Naive thymus-derived CD4-positive, alpha-beta T cell (primary cell): ENCODE results near the gene C1orf174. TPM values are rescaled to one million over a fixed set of nuclear protein-coding genes. Genes with fewer than 3 reads are reported as not detected.

ENCODE experiments used
- ATAC-seq: fragments of 150-1000 bp; cut with Tn5 transposase; 2 replicates; pipeline ENCODE4 v1.10.0; 2021; ENCODE audit warnings: mild to moderate bottlenecking, moderate library complexity
- CTCF ChIA-PET: fragments of 350-600 bp; sonication (Branson Sonifier 250); formaldehyde crosslinking; loops from one replicate; lab custom pipeline; 2021; ENCODE audit warnings: antibody characterized with exemption; lab: Charles Lee
- POLR2A ChIA-PET: fragments of 350-600 bp; sonication (Branson Sonifier 250); formaldehyde crosslinking; loops from one replicate; lab custom pipeline; 2021; ENCODE audit warnings: antibody characterized with exemption, inconsistent platforms; lab: Charles Lee
- DNase-seq, 9 donors: peaks; one replicate each; pipeline versions ENCODE4 v3.0.0 to v3.0.0-alpha.2; 2020 to 2022; ENCODE audit warnings: mixed read lengths in 1 of 9
- H3K27ac ChIP-seq: one replicate; pipeline ENCODE4 v1.7.0; 2013; ENCODE audit warnings: mild to moderate bottlenecking, low read depth, low read length, moderate library complexity
- H3K27me3 ChIP-seq, 2 donors: one replicate each; pipeline ENCODE4 v1.7.0; 2013; ENCODE audit warnings: low read length in 2 of 2, mild to moderate bottlenecking in 2 of 2, moderate library complexity in 2 of 2; ENCODE audit not compliant: control insufficient read depth in 2 of 2, insufficient read depth in 2 of 2
- H3K36me3 ChIP-seq, 3 experiments: 1 replicate in 2 of 3; 2 replicates in 1 of 3; pipeline ENCODE4 v1.7.0; 2013; ENCODE audit warnings: low read length in 3 of 3, mild to moderate bottlenecking in 3 of 3, moderate library complexity in 1 of 3; ENCODE audit not compliant: insufficient read depth in 3 of 3, control insufficient read depth in 2 of 3
- H3K4me1 ChIP-seq, 2 donors: one replicate each; pipeline ENCODE4 v1.7.0; 2013; ENCODE audit warnings: low read length in 2 of 2, mild to moderate bottlenecking in 2 of 2, moderate library complexity in 1 of 2; ENCODE audit not compliant: control insufficient read depth in 2 of 2, insufficient read depth in 2 of 2
- H3K4me3 ChIP-seq: 2 replicates; pipeline ENCODE4 v1.7.0; 2013; ENCODE audit warnings: mild to moderate bottlenecking, low read length
- H3K9me3 ChIP-seq, 3 experiments: 1 replicate in 2 of 3; 2 replicates in 1 of 3; pipeline ENCODE4 v1.7.0; 2013; ENCODE audit warnings: low read length in 3 of 3; ENCODE audit not compliant: control insufficient read depth in 2 of 3
- H3K27ac Mint-ChIP-seq, 9 donors: one replicate each; pipeline ENCODE4 v1.8.0; 2020 to 2022; ENCODE audit warnings: mixed read lengths in 9 of 9, mild to moderate bottlenecking in 8 of 9, moderate library complexity in 5 of 9, inconsistent platforms in 2 of 9
- H3K27me3 Mint-ChIP-seq, 5 donors: one replicate each; pipeline ENCODE4 v1.8.0; 2021 to 2022; ENCODE audit warnings: mixed read lengths in 5 of 5, mild to moderate bottlenecking in 1 of 5
- H3K36me3 Mint-ChIP-seq, 5 donors: one replicate each; pipeline ENCODE4 v1.8.0; 2020 to 2022; ENCODE audit warnings: mixed read lengths in 5 of 5, mild to moderate bottlenecking in 3 of 5, inconsistent platforms in 1 of 5
- H3K4me1 Mint-ChIP-seq, 7 donors: one replicate each; pipeline ENCODE4 v1.8.0; 2020 to 2022; ENCODE audit warnings: mixed read lengths in 7 of 7, mild to moderate bottlenecking in 3 of 7, inconsistent platforms in 1 of 7
- H3K4me3 Mint-ChIP-seq, 10 donors: one replicate each; pipeline ENCODE4 v1.8.0; 2020 to 2022; ENCODE audit warnings: mild to moderate bottlenecking in 10 of 10, mixed read lengths in 10 of 10, moderate library complexity in 6 of 10, inconsistent platforms in 2 of 10
- H3K9me3 Mint-ChIP-seq, 11 donors: one replicate each; pipeline ENCODE4 v1.8.0; 2020 to 2022; ENCODE audit warnings: mixed read lengths in 11 of 11, mild to moderate bottlenecking in 4 of 11, inconsistent platforms in 1 of 11, moderate library complexity in 1 of 11
- intact Hi-C, 2 donors: fragments of 100-400 bp; cut with micrococcal nuclease; formaldehyde crosslinking; loops; one replicate each; pipeline ENCODE4 v1.15.1; 2023
- polyA plus RNA-seq, 2 donors: library from polyadenylated mRNA; unstranded; fragments of 300-500 nt; fragmentation: Illumina TruSeq; gene quantifications; one replicate each; pipeline ENCODE4 v1.2.3, GENCODE V29; 2021
- total RNA-seq, 6 experiments: library from RNA in 5 of 6; stranded (reverse) in 5 of 6; gene quantifications; 1 replicate in 5 of 6; 2 replicates in 1 of 6; pipeline ENCODE4 v1.2.3 and lab custom pipeline; 2021 to 2026

Gene C1orf174
- total and polyA plus RNA-seq, 7 experiments from 2014 or later, result 17.0 to 34.7 (median 27.1) TPM

DNA sequence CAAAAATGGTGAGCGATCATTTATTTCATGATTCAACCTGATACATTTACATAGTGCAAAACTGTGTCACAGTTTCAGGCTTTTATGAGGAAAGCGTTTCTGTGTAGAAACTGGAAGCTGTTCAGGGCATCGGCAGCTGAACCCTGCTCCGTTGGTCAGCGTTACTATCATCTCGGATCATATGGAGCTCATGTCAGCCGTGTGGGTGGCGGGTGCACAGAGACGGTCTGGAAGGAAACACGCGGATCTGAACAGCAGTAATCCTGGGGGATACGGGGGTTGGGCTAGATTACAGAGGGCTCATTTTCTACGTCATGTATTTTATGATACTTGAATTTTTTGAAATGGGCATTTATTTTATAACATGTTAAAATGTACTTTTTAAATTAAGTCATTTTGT is 15.1 kb downstream of the C1orf174 start:
- peaks cover 0 to 6% (median 0%) of the 10 kb centered on the region in 7 donors for H3K4me1 Mint-ChIP-seq
- no peak overlapping the region for H3K4me3 Mint-ChIP-seq
- peaks cover 0 to 70% (median 10%) of the 10 kb centered on the region in 3 experiments for H3K36me3 ChIP-seq
- intact Hi-C loops, result no loop called here
- ATAC-seq (no peak), DNase-seq (no peak)
- H3K27ac Mint-ChIP-seq, result peak overlapping the region in 1 of 9 donors; percentile 17
- H3K27me3 ChIP-seq, result no peaks in the 10 kb centered on the region
- peaks cover 12 to 45% (median 19%) of the 10 kb centered on the region in 5 donors for H3K36me3 Mint-ChIP-seq
- H3K27ac ChIP-seq, result no peak overlapping the region
- no peaks in the 10 kb centered on the region for H3K9me3 ChIP-seq
- ChIA-PET CTCF (interaction anchor here (0.6 to 0.7 kb wide), 2 partner anchors 21 to 130 kb away, joined by 3 read pairs; no protein-coding TSS in a partner anchor), POLR2A (no interaction called here)
- no peaks in the 10 kb centered on the region for H3K27me3 Mint-ChIP-seq
- no peak overlapping the region for H3K4me3 ChIP-seq
- H3K9me3 Mint-ChIP-seq, result peaks cover 0 to under 1% (median 0%) of the 10 kb centered on the region in 11 donors
- H3K4me1 ChIP-seq, result peaks cover 0 to 11% of the 10 kb centered on the region in 2 donors

- Mint-ChIP-seq H3K27me3 (no peaks in the 10 kb centered on the region), H3K4me3 (no peak overlapping the region), H3K27ac (peak overlapping the region in 4 of 9 donors; percentile 42 to 76 (median 64)), H3K9me3 (peaks cover 0 to 11% (median 0%) of the 10 kb centered on the region in 11 donors), H3K36me3 (peaks cover 22 to 52% (median 31%) of the 10 kb centered on the region in 5 donors), H3K4me1 (peaks cover 0 to 6% (median 0%) of the 10 kb centered on the region in 7 donors)
- ChIA-PET POLR2A (no interaction called here), CTCF (no interaction called here)
- Histone ChIP-seq H3K27me3 (no peaks in the 10 kb centered on the region), H3K36me3 (peaks cover 6 to 71% (median 14%) of the 10 kb centered on the region in 3 experiments), H3K27ac (no peak overlapping the region), H3K4me3 (no peak overlapping the region), H3K4me1 (peaks cover 0 to 3% of the 10 kb centered on the region in 2 donors), H3K9me3 (peaks cover 0 to 5% (median 0%) of the 10 kb centered on the region in 3 experiments)
- intact Hi-C loops, result no loop called here
- DNase-seq (no peak), ATAC-seq (peak; percentile 72)
These were observed 16.7 kb downstream of the C1orf174 start for GRCh38 chr1:3883194-3883925.

- peaks cover 18 to 52% (median 37%) of the 10 kb centered on the region in 5 donors for H3K36me3 Mint-ChIP-seq
- Histone ChIP-seq H3K36me3 (peaks cover 6 to 71% (median 6%) of the 10 kb centered on the region in 3 experiments), H3K9me3 (peaks cover 0 to 5% (median 0%) of the 10 kb centered on the region in 3 experiments), H3K4me1 (peaks cover 0 to 3% of the 10 kb centered on the region in 2 donors), H3K27me3 (no peaks in the 10 kb centered on the region), H3K27ac (no peak overlapping the region), H3K4me3 (no peak overlapping the region)
- ATAC-seq, result peak; percentile 38
- ChIA-PET POLR2A (no interaction called here), CTCF (no interaction called here)
- H3K27me3 Mint-ChIP-seq, result no peaks in the 10 kb centered on the region
- peaks cover 0 to 13% (median 0%) of the 10 kb centered on the region in 11 donors for H3K9me3 Mint-ChIP-seq
- no peak for DNase-seq
- peaks cover 0 to 6% (median 0%) of the 10 kb centered on the region in 7 donors for H3K4me1 Mint-ChIP-seq
- H3K27ac Mint-ChIP-seq, result peak overlapping the region in 4 of 9 donors; percentile 28 to 85 (median 63)
- intact Hi-C loops, result no loop called here
- H3K4me3 Mint-ChIP-seq, result peak overlapping the region in 1 of 10 donors; percentile 6
These were observed 18.9 kb downstream of the C1orf174 start for GRCh38 chr1:3881193-3881480.

DNA sequence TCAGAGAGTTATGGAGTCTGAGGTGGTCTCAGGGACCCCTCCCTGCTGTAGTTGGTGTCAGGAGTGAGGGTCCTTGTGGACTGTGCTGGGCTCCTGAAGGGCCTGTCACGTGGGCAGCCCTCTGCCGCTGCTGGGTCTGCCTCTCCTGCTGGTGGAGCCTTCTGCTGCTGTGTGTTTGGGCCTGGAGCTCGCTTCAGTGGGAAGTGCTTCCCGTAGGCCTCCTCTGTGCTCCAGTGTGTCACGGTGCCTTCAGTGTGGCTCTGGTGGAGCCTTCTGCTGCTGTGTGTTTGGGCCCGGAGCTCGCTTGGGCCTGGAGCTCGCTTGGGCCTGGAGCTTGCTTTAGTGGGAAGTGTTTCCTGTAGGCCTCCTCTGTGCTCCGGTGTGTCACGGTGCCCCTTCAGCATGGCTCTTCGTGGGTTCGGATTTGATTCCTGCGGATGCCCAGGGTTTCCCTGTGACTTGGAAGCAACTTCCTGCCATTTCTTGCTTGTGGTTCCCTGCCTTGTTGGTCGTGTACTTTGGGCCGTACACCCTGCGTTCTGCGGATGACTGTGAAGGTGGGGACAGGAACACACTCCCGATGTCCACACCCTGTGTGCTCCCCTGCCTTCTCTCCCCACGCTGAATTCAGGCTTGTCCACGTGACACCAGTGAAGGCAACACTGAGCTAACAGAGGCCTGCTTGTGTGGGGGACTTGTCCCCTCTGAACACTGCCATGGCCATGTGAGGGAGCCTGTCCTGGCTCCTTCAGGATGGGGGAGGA is 19.5 kb downstream of the C1orf174 start:
- peak overlapping the region in 2 of 9 donors; percentile 28 to 75 for H3K27ac Mint-ChIP-seq
- POLR2A ChIA-PET, result no interaction called here
- H3K4me3 Mint-ChIP-seq, result peak overlapping the region in 1 of 10 donors; percentile 6
- no peaks in the 10 kb centered on the region for H3K27me3 Mint-ChIP-seq
- H3K36me3 Mint-ChIP-seq, result peaks cover 18 to 57% (median 41%) of the 10 kb centered on the region in 5 donors
- intact Hi-C loops, result no loop called here
- CTCF ChIA-PET, result no interaction called here
- Histone ChIP-seq H3K36me3 (peaks cover 6 to 69% (median 6%) of the 10 kb centered on the region in 3 experiments), H3K9me3 (peaks cover 0 to 5% (median 0%) of the 10 kb centered on the region in 3 experiments), H3K4me3 (no peak overlapping the region), H3K27ac (no peak overlapping the region), H3K27me3 (no peaks in the 10 kb centered on the region), H3K4me1 (peaks cover 0 to 3% of the 10 kb centered on the region in 2 donors)
- H3K9me3 Mint-ChIP-seq, result peaks cover 0 to 13% (median 0%) of the 10 kb centered on the region in 11 donors
- DNase-seq (no peak), ATAC-seq (no peak)
- H3K4me1 Mint-ChIP-seq, result peaks cover 0 to 6% (median 0%) of the 10 kb centered on the region in 7 donors

GRCh38 chr1:3879787-3880428 is 20.2 kb downstream of the C1orf174 start:
- no peak overlapping the region for H3K4me3 Mint-ChIP-seq
- no peaks in the 10 kb centered on the region for H3K27me3 Mint-ChIP-seq
- peaks cover 0 to 13% (median 0%) of the 10 kb centered on the region in 11 donors for H3K9me3 Mint-ChIP-seq
- intact Hi-C loops, result no loop called here
- CTCF ChIA-PET, result no interaction called here
- no peaks in the 10 kb centered on the region for H3K27me3 ChIP-seq
- no peak overlapping the region for H3K4me3 ChIP-seq
- POLR2A ChIA-PET, result no interaction called here
- peaks cover 6 to 71% (median 6%) of the 10 kb centered on the region in 3 experiments for H3K36me3 ChIP-seq
- no peak overlapping the region for H3K27ac Mint-ChIP-seq
- H3K9me3 ChIP-seq, result peaks cover 0 to 5% (median 0%) of the 10 kb centered on the region in 3 experiments
- ATAC-seq (no peak), DNase-seq (no peak)
- H3K36me3 Mint-ChIP-seq, result peaks cover 16 to 62% (median 45%) of the 10 kb centered on the region in 5 donors
- no peak overlapping the region for H3K27ac ChIP-seq
- peaks cover 0 to 3% of the 10 kb centered on the region in 2 donors for H3K4me1 ChIP-seq
- H3K4me1 Mint-ChIP-seq, result peaks cover 0 to 6% (median 0%) of the 10 kb centered on the region in 7 donors

DNA sequence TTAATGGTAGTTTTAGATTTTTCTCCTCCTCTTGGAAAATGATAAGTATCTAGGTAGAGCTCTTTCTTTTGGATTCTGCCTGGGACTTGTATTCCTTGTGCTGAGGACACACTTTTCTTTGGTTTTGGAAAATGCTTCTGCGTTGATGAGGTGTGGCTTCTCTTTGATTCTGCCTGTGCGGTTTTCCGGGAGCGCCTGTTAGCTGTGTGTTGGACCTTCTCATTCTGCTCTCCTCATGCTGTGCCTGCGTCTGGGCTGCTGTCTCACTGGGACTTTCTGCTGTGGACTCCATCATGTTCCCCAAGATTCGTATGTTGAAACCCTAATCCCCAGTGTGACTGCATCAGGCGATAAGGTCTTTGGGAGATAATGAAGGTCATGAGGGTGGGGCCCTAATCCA is 21.0 kb downstream of the C1orf174 start:
- Mint-ChIP-seq H3K4me3 (no peak overlapping the region), H3K27ac (no peak overlapping the region), H3K4me1 (peaks cover 0 to 6% (median 0%) of the 10 kb centered on the region in 7 donors), H3K9me3 (peaks cover 0 to 13% (median 0%) of the 10 kb centered on the region in 11 donors), H3K36me3 (peaks cover 10 to 54% (median 40%) of the 10 kb centered on the region in 5 donors), H3K27me3 (no peaks in the 10 kb centered on the region)
- Histone ChIP-seq H3K9me3 (peaks cover 0 to 5% (median 0%) of the 10 kb centered on the region in 3 experiments), H3K36me3 (peaks cover 6 to 68% (median 6%) of the 10 kb centered on the region in 3 experiments), H3K27me3 (no peaks in the 10 kb centered on the region), H3K27ac (no peak overlapping the region), H3K4me3 (no peak overlapping the region), H3K4me1 (peaks cover 0 to 2% of the 10 kb centered on the region in 2 donors)
- no peak for DNase-seq
- ATAC-seq, result no peak
- POLR2A ChIA-PET, result no interaction called here
- CTCF ChIA-PET, result no interaction called here
- intact Hi-C loops, result no loop called here
